ENCODE data around the gene STX1B. TPM values are rescaled to one million over a fixed set of nuclear protein-coding genes. Genes with fewer than 3 reads are reported as not detected.

STX1B gene
- total and polyA plus RNA-seq, 2 donors (not counting 3 experiments of a cell fraction or from before 2014, with no cell fraction given) = 0.11 to 0.14 TPM

GRCh38 chr16:30998852-30999761, 11.3 kb downstream of the STX1B start:
- no peak overlapping the region for H3K9ac ChIP-seq (replicated peaks; ENCODE audit: extremely low read depth, insufficient read depth, low read length)
- ChIA-PET POLR2A (interaction anchor here (0.6 kb wide), 1 partner anchor 93 kb away, joined by 3 read pairs; no protein-coding TSS in a partner anchor), CTCF (interaction anchor here (1.3 to 1.8 kb wide), 3 partner anchors 13 to 102 kb away, joined by 3 to 9 read pairs (median 4); no protein-coding TSS in a partner anchor)
- H2AFZ ChIP-seq (ENCODE audit: low read depth, low read length) = no peak overlapping the region
- H3K9me3 ChIP-seq (replicated peaks; ENCODE audit: control insufficient read depth, insufficient read depth, low read length) = no peaks in the 10 kb centered on the region
- FAIRE-seq = no peak
- H3K27ac ChIP-seq (ENCODE audit: insufficient read depth, low read depth, low read length) = no peak overlapping the region
- H3K4me1 ChIP-seq (ENCODE audit: control insufficient read depth, extremely low read depth, insufficient read depth, low read length) = no peaks in the 10 kb centered on the region
- DNase-seq (ENCODE audit: low read depth, low spot score) = no peak
- H3K4me3 ChIP-seq (replicated peaks in 1 of 3; ENCODE audit: insufficient read depth in 1 of 3, low read depth in 1 of 3, low read length in 3 of 3) = no peak overlapping the region
- no peaks in the 10 kb centered on the region for H3K9me1 ChIP-seq (replicated peaks; ENCODE audit: control insufficient read depth, extremely low read depth, insufficient read depth, low read length)
- H4K20me1 ChIP-seq (replicated peaks; ENCODE audit: control insufficient read depth, extremely low read depth, insufficient read depth, low read length) = no peaks in the 10 kb centered on the region
- no peaks in the 10 kb centered on the region for H3K27me3 ChIP-seq (ENCODE audit: control insufficient read depth in 2 of 2, insufficient read depth in 2 of 2, low read length in 2 of 2)
- intact Hi-C loops (cut with micrococcal nuclease) = no loop called here
- H3K4me2 ChIP-seq (ENCODE audit: insufficient read depth, low read length) = no peak overlapping the region
- no peaks in the 10 kb centered on the region for H3K79me2 ChIP-seq (ENCODE audit: control insufficient read depth, insufficient read depth, low read length)
- TF ChIP-seq POLR2A (IDR thresholded peaks at IDR 0.05; ENCODE audit: low read depth, low read length) (no peak), CTCF (IDR thresholded peaks at IDR 0.05; ENCODE audit: extremely low read depth in 1 of 2, insufficient read depth in 1 of 2, low read depth in 1 of 2, low read length in 2 of 2) (no peak), GATA2 (IDR thresholded peaks at IDR 0.05; ENCODE audit: insufficient read depth, insufficient read length, low read depth, low read length) (no peak), POLR2AphosphoS5 (IDR thresholded peaks at IDR 0.05; ENCODE audit: insufficient read depth, low read depth, low read length) (no peak), JUN (IDR thresholded peaks at IDR 0.05; ENCODE audit: borderline replicate concordance, insufficient read depth, insufficient read length, low read depth) (no peak), MAX (IDR thresholded peaks at IDR 0.05; ENCODE audit: insufficient read depth, insufficient read length) (no peak)
- dilution Hi-C loops (cut with MboI; ENCODE audit: extremely low pct_ligation_motif_present, low sequenced_read_pairs) = no loop called here
- no TSS peak for BruUV-seq (replicated peaks)
- H3K36me3 ChIP-seq (ENCODE audit: control insufficient read depth in 2 of 2, extremely low read depth in 1 of 2, insufficient read depth in 2 of 2, low read length in 2 of 2) = no peaks in the 10 kb centered on the region

Data from endothelial cell of umbilical vein (primary cell).